Measurements from ENCODE around the gene FRAS1. TPM values are rescaled to one million over a fixed set of nuclear protein-coding genes. Genes with fewer than 3 reads are reported as not detected.

FRAS1 gene
- total RNA-seq, 1 donor from 2014 or later = 163 TPM

GRCh38 chr4:78520808-78521226, 463.7 kb downstream of the FRAS1 start:
- TF ChIP-seq CTCF (IDR thresholded peaks at IDR 0.05; ENCODE audit: unreplicated experiment) = no peak
- Mint-ChIP-seq H3K9me3 (ENCODE audit: low read depth) (no peaks in the 10 kb centered on the region), H3K36me3 (ENCODE audit: insufficient read depth) (peaks cover 23% of the 10 kb centered on the region), H3K27me3 (no peaks in the 10 kb centered on the region), H3K4me3 (ENCODE audit: low read depth) (no peak overlapping the region), H3K27ac (peak overlapping the region; percentile 34), H3K4me1 (ENCODE audit: low read depth) (peaks cover 1% of the 10 kb centered on the region)
- DNase-seq (ENCODE audit: low spot score, unreplicated experiment) = no peak

- Mint-ChIP-seq H3K27ac (peak overlapping the region; percentile 88), H3K4me1 (ENCODE audit: low read depth) (peaks cover 1% of the 10 kb centered on the region), H3K9me3 (ENCODE audit: low read depth) (no peaks in the 10 kb centered on the region), H3K4me3 (ENCODE audit: low read depth) (no peak overlapping the region), H3K27me3 (no peaks in the 10 kb centered on the region), H3K36me3 (ENCODE audit: insufficient read depth) (peaks cover 22% of the 10 kb centered on the region)
- TF ChIP-seq CTCF (IDR thresholded peaks at IDR 0.05; ENCODE audit: unreplicated experiment) = no peak
- no peak for DNase-seq (ENCODE audit: low spot score, unreplicated experiment)
Observed at GRCh38 chr4:78524009-78524408, 466.9 kb downstream of the FRAS1 start.

GRCh38 chr4:78525559-78525958, 468.4 kb downstream of the FRAS1 start:
- Mint-ChIP-seq H3K27ac (no peak overlapping the region), H3K36me3 (ENCODE audit: insufficient read depth) (peaks cover 18% of the 10 kb centered on the region), H3K4me3 (ENCODE audit: low read depth) (no peak overlapping the region), H3K4me1 (ENCODE audit: low read depth) (peaks cover 1% of the 10 kb centered on the region), H3K27me3 (no peaks in the 10 kb centered on the region), H3K9me3 (ENCODE audit: low read depth) (peaks cover 6% of the 10 kb centered on the region)
- no peak for DNase-seq (ENCODE audit: low spot score, unreplicated experiment)
- TF ChIP-seq CTCF (IDR thresholded peaks at IDR 0.05; ENCODE audit: unreplicated experiment) = no peak

GRCh38 chr4:78527103-78527502, 470.0 kb downstream of the FRAS1 start:
- Mint-ChIP-seq H3K9me3 (ENCODE audit: low read depth) (peaks cover 6% of the 10 kb centered on the region), H3K27ac (no peak overlapping the region), H3K4me3 (ENCODE audit: low read depth) (no peak overlapping the region), H3K4me1 (ENCODE audit: low read depth) (peaks cover 4% of the 10 kb centered on the region), H3K36me3 (ENCODE audit: insufficient read depth) (peaks cover 20% of the 10 kb centered on the region), H3K27me3 (no peaks in the 10 kb centered on the region)
- no peak for DNase-seq (ENCODE audit: low spot score, unreplicated experiment)
- TF ChIP-seq CTCF (IDR thresholded peaks at IDR 0.05; ENCODE audit: unreplicated experiment) = no peak

GRCh38 chr4:78527555-78527954, 470.4 kb downstream of the FRAS1 start:
- no peak overlapping the region for H3K4me3 Mint-ChIP-seq (ENCODE audit: low read depth)
- DNase-seq (ENCODE audit: low spot score, unreplicated experiment) = no peak
- H3K27me3 Mint-ChIP-seq = no peaks in the 10 kb centered on the region

More at GRCh38 chr4:78527555-78527954, 470.4 kb downstream of the FRAS1 start:
- Mint-ChIP-seq H3K9me3 (ENCODE audit: low read depth) (peaks cover 6% of the 10 kb centered on the region), H3K27ac (no peak overlapping the region), H3K4me1 (ENCODE audit: low read depth) (peaks cover 4% of the 10 kb centered on the region), H3K36me3 (ENCODE audit: insufficient read depth) (peaks cover 23% of the 10 kb centered on the region)
- no peak for TF ChIP-seq CTCF (IDR thresholded peaks at IDR 0.05; ENCODE audit: unreplicated experiment)

Data from progenitor cell of endocrine pancreas (in vitro differentiated cells).